ENCODE data around the gene FOXRED2. TPM values are rescaled to one million over a fixed set of nuclear protein-coding genes. Genes with fewer than 3 reads are reported as not detected.

FOXRED2 gene
- polyA plus RNA-seq, 1 of the 3 experiments (the other 2 are of a cell fraction), result 7.9 TPM

DNA sequence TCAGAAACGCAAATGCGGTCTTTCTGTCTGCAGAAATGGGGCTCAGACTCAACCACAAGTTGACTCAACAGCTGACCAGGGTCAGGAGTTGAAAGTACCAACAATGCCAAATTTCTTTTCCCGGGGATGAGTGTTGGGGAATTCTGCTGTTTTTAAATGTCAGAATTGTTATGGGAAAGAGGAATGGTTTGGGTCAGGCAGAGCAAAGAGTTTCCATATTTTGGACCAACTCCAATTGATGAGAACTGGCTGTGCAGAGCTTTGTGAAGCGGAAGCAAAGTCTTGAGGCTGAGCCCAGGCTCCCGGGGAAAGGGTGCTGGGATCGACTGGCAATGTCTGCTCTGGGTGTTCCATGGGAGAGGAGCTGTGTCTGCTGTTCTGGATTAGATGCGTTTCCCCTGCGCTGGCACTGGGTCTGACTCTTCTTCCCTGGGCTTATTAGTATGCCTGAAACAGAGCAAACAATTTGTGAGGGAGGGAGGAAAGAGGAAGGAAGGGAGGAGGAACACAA is 61.6 kb downstream of the FOXRED2 start (continued):
- TF ChIP-seq ZBTB33 (IDR thresholded peaks at IDR 0.05; ENCODE audit: borderline replicate concordance, low read depth) (no peak), GABPA (IDR thresholded peaks at IDR 0.05; ENCODE audit: low read depth) (no peak), FOSL2 (IDR thresholded peaks at IDR 0.05; ENCODE audit: borderline replicate concordance, low read depth) (0 out of 2 replicates have a peak, but pooled peaks have one; percentile 13), SIN3A (IDR thresholded peaks at IDR 0.05; ENCODE audit: borderline replicate concordance, low read depth, low read length) (no peak), CHD2 (IDR thresholded peaks at IDR 0.05; ENCODE audit: low read length, partially characterized antibody) (no peak), NRF1 (IDR thresholded peaks at IDR 0.05; ENCODE audit: low read depth, low read length) (no peak), NFIC (IDR thresholded peaks at IDR 0.05; ENCODE audit: borderline replicate concordance) (peak; percentile 47), RAD21 (IDR thresholded peaks at IDR 0.05; ENCODE audit: low read length) (no peak), RXRA (IDR thresholded peaks at IDR 0.05; ENCODE audit: borderline replicate concordance, low read depth) (peak; percentile 81; the same call in 1 of the 2 replicates), RFX5 (IDR thresholded peaks at IDR 0.05; ENCODE audit: low read length) (no peak), USF1 (IDR thresholded peaks at IDR 0.05; ENCODE audit: borderline replicate concordance, low read depth) (no peak), EZH2phosphoT487 (IDR thresholded peaks at IDR 0.05; ENCODE audit: borderline replicate concordance, low read depth) (no peak), ELF1 (IDR thresholded peaks at IDR 0.05) (no peak), SMC3 (IDR thresholded peaks at IDR 0.05; ENCODE audit: low read depth, low read length) (no peak), TCF12 (IDR thresholded peaks at IDR 0.05) (peak; percentile 61), YY1 (IDR thresholded peaks at IDR 0.05; ENCODE audit: low read depth) (no peak), FOXJ3 (CRISPR knock-in tag; IDR thresholded peaks at IDR 0.05) (no peak), FOXM1 (IDR thresholded peaks at IDR 0.05; ENCODE audit: low read depth) (no peak), JUND (IDR thresholded peaks at IDR 0.05) (no peak), EP300 (IDR thresholded peaks at IDR 0.05; ENCODE audit: borderline replicate concordance in 1 of 2, low read depth in 1 of 2, low read length in 1 of 2) (no peak)
- TF ChIP-seq, protein P1, sequence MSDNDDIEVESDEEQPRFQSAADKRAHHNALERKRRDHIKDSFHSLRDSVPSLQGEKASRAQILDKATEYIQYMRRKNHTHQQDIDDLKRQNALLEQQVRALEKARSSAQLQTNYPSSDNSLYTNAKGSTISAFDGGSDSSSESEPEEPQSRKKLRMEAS (IDR thresholded peaks at IDR 0.05; ENCODE audit: low read depth), result no peak
- TF ChIP-seq, protein P2, sequence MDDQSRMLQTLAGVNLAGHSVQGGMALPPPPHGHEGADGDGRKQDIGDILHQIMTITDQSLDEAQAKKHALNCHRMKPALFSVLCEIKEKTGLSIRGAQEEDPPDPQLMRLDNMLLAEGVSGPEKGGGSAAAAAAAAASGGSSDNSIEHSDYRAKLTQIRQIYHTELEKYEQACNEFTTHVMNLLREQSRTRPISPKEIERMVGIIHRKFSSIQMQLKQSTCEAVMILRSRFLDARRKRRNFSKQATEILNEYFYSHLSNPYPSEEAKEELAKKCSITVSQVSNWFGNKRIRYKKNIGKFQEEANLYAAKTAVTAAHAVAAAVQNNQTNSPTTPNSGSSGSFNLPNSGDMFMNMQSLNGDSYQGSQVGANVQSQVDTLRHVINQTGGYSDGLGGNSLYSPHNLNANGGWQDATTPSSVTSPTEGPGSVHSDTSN (IDR thresholded peaks at IDR 0.05), result 0 out of 2 replicates have a peak, but pooled peaks have one; percentile 29
- TF ChIP-seq, protein P3, sequence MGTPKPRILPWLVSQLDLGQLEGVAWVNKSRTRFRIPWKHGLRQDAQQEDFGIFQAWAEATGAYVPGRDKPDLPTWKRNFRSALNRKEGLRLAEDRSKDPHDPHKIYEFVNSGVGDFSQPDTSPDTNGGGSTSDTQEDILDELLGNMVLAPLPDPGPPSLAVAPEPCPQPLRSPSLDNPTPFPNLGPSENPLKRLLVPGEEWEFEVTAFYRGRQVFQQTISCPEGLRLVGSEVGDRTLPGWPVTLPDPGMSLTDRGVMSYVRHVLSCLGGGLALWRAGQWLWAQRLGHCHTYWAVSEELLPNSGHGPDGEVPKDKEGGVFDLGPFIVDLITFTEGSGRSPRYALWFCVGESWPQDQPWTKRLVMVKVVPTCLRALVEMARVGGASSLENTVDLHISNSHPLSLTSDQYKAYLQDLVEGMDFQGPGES (IDR thresholded peaks at IDR 0.05; ENCODE audit: low read depth, low read length), result no peak
- TF ChIP-seq, protein P4, sequence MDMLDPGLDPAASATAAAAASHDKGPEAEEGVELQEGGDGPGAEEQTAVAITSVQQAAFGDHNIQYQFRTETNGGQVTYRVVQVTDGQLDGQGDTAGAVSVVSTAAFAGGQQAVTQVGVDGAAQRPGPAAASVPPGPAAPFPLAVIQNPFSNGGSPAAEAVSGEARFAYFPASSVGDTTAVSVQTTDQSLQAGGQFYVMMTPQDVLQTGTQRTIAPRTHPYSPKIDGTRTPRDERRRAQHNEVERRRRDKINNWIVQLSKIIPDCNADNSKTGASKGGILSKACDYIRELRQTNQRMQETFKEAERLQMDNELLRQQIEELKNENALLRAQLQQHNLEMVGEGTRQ (IDR thresholded peaks at IDR 0.05; ENCODE audit: borderline replicate concordance, low read depth, low read length), result no peak

All from SK-N-SH (cell line).